Peyer's patch (tissue), 4 donors: Measurements from ENCODE around the gene SKIC8.

Experiments
- POLR2A ChIP-seq, 2 donors: fragments of 450-650 bp; IDR thresholded peaks; one replicate each; pipeline ENCODE4 v1.5.1; 2017; ENCODE audit warnings: antibody characterized with exemption in 2 of 2, mild to moderate bottlenecking in 2 of 2, moderate library complexity in 2 of 2
- TF ChIP-seq, protein P1 (sequence below), 6 experiments: fragments of 450-650 bp in 4 of 6; fragments of 200-600 bp in 2 of 6; sonication (generic) in 1 of 6; IDR thresholded peaks; one replicate each; pipeline ENCODE4 v1.5.1; 2017 to 2019; ENCODE audit warnings: antibody characterized with exemption in 6 of 6, mild to moderate bottlenecking in 3 of 6, moderate library complexity in 1 of 6

- TF ChIP-seq, protein P1, sequence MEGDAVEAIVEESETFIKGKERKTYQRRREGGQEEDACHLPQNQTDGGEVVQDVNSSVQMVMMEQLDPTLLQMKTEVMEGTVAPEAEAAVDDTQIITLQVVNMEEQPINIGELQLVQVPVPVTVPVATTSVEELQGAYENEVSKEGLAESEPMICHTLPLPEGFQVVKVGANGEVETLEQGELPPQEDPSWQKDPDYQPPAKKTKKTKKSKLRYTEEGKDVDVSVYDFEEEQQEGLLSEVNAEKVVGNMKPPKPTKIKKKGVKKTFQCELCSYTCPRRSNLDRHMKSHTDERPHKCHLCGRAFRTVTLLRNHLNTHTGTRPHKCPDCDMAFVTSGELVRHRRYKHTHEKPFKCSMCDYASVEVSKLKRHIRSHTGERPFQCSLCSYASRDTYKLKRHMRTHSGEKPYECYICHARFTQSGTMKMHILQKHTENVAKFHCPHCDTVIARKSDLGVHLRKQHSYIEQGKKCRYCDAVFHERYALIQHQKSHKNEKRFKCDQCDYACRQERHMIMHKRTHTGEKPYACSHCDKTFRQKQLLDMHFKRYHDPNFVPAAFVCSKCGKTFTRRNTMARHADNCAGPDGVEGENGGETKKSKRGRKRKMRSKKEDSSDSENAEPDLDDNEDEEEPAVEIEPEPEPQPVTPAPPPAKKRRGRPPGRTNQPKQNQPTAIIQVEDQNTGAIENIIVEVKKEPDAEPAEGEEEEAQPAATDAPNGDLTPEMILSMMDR (IDR thresholded peaks at IDR 0.05): no peak
- no peak for TF ChIP-seq POLR2A (IDR thresholded peaks at IDR 0.05)
These were observed 14.8 kb upstream of the SKIC8 start for GRCh38 chr15:78314181-78314581.
